ENCODE results near the gene XPNPEP2.

The XPNPEP2 gene

DNA sequence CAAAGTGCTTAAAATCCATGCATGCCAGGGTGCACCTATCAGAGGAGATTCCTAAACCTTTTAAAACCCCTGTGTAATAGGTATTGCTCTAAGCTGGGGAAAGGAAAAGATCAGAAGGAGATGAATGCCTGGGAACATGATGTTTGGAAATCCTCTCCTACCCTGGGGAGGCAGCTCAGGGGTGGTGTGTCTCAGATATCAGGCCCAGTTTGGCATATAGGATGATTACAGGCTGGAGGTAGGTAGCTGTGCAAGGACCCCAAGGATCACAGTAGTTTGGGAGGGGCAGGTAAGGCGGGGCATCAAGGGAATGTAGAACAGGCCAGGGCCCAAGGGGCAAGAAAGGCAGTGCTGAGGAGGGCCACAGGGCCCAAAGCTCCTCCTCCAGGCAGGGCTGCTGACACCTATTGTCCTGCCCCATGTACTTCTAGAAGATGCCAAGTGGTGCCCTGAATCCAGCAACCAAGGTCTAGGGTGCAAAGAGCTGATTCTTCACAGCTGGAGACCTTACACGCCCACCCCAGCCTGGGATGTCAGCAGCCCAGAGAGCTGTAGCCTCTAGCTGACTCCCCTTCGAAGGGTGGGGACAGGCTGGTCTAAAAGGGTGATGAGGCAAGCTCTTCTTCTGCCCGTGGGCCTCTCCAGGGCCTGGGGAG is 58.6 kb downstream of the XPNPEP2 start:
- DNase-seq (ENCODE audit: low read depth in 2 of 2): no peak

DNA sequence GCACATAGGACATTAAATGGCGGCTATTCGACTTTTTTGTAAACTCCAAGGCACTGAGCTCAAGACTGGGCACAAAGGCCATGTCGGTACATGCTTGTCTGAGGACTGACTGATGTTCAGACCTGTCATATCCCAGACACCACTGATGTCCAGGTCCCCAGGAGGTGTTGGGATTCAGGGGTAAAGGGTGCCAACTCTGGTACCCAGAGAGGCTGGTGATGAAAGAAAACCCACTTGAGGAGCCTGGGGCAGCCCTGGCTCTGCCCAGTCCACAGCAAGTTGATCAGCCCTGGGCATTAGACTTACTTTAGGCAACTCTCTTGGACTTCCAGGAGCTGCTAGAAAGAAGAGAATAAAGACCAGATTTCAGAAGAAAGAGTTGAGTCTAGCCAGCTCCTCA is 59.7 kb downstream of the XPNPEP2 start:
- DNase-seq (ENCODE audit: low read depth in 2 of 2): no peak

DNA sequence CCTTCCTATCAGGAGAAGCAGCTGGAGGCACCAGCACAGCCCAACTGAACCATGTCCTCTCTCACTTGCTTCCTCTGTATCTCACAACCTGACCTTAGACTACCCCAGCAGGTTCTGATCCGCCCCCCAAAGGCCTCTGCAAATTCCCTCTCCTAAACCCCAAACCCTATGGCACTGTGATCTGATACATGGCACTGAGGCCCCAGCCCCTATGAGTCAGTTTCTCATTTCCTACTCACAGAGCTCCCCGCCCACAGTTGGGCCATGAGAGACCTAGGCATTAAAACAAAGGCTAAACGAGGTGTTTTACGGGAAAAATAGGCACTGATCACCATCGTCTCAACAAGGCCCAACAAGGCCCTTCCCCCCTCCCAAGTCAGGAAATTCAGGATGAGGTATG is 60.1 kb downstream of the XPNPEP2 start:
- peak in 1 of 2 donors; percentile 37 for DNase-seq (ENCODE audit: low read depth in 2 of 2)

DNA sequence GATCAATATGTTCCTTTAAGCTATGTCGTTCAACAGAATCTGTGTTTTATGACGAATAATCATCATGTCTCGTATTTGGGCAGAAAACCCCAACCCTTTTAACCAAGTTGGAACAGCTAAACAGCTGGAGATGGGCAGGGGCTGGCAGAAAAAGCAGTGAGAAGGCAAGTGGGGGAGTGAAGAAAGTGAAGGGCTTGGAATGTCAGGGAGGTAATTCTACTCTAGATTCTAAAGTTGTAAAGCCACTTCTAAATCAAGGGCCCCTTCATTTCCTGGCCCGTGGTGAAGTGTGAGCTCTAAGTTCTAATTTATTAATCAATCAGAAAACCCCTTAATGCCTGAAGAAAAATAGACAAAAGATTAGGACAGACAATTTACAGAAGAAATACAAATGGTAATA is 61.4 kb downstream of the XPNPEP2 start:
- DNase-seq (ENCODE audit: low read depth in 2 of 2): no peak

DNA sequence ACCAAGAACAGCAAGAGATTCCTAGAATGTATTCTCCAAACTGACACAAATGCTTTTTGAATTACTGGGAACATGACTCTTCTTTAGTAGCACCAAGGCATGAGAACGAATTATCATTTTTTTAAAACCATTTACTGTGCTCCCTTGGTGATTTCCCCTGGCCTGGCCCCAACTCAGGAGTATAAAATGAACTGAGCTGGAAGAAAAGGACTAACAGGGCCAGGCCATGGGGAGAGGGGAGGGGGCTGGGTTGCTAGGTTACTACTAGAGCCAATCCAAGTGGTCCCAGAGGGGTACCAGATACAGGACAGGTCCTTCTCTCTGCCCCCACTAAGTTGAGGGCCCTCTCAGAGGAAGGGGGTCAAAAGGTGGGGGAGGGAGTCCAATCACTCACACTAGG is 64.1 kb downstream of the XPNPEP2 start:
- DNase-seq (ENCODE audit: low read depth in 2 of 2): no peak

DNA sequence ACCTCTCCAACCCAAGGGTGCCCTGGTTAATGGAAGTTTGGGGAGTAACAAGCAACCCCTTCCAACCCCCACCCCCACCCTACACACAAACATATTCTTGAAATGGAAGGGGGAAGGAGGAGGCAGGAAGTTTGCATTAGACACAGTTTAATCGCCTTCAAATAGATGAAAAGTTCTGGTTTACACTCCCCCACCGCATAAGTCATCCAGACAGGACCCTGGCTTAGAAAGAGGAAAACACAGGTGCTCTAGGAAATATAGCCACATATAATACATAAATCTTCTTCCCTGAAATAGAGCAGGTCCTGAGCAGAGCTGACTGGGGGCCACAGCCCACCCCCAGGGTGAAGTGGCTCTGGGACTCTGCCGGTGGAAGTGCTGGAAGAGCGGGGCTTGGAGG is 66.0 kb downstream of the XPNPEP2 start:
- DNase-seq (ENCODE audit: low read depth in 2 of 2): no peak

DNA sequence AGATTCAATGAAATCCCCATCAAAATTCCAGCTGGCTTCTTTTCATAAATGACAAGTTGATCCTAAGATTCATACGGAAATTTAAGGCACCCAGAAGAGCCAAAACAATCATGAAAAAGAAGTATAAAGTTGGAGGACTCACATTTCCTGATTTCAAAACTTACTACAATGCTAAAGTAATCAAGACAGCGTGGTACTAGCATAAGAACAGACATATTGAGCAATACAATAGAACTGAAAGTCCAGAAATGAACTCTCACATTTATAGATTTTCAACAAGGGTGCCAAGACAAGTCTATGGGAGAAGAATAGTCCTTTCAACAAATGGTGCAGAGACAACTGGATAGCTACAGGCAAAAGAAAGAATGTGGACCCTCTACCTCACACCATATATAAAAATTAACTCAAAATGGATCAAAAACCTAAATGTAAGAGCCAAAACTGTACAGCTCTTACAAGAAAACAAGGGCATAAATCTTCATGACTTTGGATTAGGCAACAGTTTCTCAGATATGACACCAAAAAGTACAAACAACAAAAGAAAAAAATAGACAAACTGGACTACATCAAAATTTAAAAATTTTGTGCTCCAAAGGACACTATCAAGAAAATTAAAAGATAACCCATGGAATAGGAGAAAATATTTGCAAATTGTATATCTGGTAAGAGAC is 69.5 kb downstream of the XPNPEP2 start:
- DNase-seq (ENCODE audit: low read depth in 2 of 2): no peak

DNA sequence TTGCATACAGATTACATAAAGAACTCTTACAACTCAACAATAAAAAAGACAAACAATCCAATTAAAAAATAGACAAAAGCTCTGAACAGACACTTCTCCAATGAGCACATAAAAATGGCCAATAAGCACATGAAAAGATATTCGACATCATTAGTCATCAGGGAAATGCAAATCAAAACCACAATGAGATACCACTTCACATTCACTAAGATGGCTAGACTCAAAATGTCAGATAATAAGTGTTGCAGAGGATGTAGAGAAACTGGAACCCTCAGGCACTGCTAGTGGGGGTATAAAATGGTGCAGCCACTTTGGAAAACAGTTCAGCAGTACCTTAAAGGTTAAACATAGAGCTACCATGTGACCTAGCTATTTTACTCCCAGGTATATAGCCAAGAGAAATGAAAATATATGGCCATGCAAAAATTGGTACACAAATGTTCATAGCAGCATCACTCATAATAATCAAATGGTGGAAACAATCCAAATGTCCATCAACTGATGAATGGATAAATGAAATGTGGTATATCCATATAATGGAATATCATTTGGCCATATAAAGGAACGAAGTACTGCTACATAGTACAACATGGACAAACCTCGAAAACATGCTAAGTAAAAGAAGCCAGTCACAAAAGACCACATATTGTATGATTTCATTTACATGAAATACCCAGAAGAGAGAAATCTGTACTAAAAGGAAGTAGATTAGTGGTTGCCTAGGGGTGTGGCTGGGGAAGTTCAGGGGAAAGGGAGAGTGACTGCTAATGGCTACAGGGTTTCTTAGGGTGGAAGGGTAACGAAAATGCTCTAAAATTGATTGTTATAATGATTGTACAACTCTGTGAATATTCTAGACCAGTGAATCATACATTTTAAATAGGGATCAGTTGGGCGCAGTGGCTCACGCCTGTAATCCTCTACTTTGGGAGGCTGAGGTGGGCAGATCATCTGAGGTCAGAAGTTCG is 70.3 kb downstream of the XPNPEP2 start:
- DNase-seq (ENCODE audit: low read depth in 2 of 2): no peak

DNA sequence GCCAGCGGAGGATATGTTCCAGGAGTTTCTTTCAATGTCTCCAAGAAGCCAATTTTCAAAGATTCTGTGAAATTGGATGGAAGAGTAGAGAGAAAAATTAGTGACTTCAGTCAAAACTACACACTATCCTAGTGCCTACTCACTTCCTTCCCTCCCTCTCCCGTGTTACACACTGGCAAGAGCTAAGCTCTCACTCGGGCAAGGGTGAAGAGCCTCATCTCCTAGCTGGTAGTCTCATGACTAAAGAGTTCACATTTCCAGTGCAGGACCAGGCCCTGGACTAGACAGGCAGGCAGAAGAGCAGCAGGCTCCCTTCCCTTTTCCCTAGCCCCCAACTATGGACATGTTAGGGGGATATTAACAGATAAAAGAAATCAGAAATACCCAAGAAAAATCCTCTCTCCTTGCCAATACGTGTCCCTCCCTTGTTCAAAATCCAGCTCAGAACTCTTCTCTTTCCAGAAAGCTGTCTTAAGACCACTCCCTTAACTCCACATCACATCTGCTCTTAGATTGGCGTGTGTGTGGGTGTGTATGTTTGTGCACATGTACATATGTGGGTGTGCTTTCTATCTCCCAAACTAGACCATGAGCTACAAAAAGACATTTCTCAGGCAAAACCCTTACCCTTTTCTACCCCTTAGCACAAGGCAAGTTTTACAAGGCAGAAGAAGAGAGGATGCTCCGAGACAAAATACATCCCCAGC is 75.0 kb downstream of the XPNPEP2 start:
- DNase-seq (ENCODE audit: low read depth in 2 of 2): no peak

DNA sequence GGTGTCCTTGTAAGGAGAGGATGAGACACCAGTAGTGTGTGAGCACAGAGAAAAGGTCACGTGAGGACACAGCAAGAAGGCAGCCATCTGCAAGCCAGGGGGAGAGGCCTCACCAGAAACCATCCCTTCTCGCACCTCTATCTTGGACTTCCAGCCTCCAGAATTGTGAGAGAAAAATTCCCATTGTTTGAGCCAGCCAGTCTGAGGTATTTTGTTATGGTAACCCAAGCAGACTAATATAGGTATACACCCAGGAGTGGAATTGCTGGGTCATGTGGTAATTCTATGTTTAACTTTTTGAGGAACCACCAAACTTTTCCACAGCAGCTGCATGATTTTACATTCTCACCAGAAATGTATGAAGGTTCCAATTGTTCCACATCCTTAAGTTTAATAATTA is 79.3 kb downstream of the XPNPEP2 start:
- DNase-seq (ENCODE audit: low read depth in 2 of 2): no peak

Measured in stimulated activated CD4-positive, alpha-beta T cell treated with anti-CD3 and anti-CD28 coated beads, Interleukin-15, amount 100 ng/mL, for 48 hours (primary cell).